Activated CD8-positive, alpha-beta memory T cell treated with anti-CD3 and anti-CD28 coated beads, Interleukin-2, amount 50 U/mL, for 48 hours (primary cell): ENCODE measurements around the gene FMN1.

ENCODE experiments used
- DNase-seq: peaks from one replicate; pipeline ENCODE4 v3.0.0-alpha.2; 2020

Gene FMN1

DNA sequence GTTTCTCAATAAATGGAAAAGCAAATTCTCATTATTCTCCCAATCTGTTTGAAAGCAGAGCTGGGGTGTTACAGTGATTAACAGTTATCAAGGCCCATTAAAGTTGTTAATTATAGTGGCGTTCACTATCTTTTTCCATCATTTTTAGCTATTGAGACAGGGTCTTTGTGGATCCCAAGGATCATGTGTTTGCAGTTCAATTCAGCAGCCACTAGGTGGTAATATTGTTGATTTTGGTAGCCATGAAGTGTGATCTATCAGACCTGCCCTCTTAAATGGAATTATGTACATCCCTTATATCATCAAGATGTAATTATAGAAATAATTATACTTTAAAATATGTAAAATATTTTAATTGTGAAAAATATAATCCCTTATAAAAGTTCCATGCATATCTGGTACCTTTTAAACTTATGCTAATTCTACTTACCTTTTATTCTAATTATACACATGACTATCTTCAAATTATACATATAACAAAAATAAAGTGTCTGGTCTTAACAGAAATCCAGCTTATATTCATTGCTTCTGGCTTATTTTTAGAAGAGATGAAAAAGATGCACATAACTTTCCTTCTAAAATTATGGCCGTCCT, 350.3 kb downstream of the FMN1 start:
- no peak for DNase-seq

DNA sequence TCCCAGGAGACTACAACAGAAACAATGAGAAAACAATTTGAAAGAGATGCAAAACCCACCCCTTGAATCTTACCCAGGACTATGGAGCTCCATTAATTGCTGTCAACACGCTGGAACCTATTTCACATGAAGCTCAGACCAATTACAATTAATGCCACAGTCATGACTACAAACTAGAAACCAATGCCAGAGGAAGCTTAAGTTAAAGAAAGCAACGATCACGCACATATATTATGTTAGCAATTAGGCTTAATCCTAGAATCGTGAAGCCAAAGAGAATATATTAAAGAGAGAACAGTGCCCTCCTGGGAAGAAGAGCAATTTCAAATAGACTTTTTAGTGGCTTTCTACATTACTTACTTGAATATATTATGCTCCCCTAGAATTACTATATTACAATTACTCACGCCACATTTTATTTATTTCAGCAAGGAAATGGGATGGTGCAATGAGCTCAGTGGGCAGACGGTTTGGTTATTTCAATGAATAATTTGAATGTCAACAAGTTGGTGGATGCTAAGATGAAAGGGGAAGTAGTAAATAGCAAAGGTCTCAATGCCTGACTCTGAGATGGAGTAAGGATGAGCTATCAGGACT, 351.2 kb downstream of the FMN1 start:
- no peak for DNase-seq

DNA sequence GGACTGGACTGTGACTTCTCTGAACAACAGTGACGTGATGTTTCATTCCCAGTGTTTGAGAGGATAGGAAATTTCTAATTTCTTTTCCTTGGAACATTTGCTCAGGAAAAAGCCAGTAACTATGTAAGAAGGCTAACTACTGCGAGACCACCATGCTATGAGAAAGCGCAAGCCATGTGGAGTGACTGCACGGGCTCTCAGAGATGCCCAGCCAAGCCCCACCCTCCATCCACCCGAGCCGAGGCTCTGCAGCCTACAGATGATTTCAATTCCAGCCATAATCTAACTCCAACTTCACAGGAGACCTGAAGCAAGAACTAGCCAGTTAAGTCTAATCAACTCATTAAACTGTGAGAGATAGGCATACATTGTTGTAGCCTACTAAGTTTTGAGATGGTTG, 352.4 kb downstream of the FMN1 start:
- DNase-seq: no peak

DNA sequence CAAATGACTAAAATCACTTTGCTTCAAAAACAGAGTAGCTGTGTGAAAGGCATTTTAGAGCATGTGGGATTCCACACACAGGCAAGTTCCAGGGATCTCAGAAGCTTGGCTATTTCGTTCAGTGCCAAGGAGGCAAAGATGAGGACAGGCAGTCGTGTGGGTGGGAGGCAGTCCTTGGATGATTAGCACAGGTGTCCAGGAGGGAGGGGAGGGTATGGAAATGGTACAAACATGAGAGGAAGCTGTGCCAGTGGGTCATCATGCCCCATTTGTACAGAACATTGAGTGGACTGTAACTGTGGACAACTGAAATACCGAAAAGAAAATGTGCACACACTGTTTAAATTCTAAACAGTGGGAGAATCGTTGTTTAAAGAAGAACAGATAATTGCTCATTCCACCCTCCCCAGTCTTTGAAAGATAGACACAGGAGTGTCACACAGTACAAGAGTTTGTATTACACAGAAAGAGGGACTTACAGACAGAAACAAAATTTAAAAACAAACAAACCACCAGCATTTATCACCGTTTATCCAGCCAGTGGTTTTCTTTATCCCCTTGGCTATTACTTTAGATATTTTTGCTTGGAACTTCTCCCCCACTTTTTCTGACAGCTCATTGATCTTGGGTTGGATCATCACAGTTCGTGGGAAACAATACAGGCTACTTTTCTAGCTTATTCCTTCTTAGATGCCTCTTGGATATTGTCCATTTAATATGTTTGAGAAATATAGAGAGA, 353.8 kb downstream of the FMN1 start:
- no peak for DNase-seq

DNA sequence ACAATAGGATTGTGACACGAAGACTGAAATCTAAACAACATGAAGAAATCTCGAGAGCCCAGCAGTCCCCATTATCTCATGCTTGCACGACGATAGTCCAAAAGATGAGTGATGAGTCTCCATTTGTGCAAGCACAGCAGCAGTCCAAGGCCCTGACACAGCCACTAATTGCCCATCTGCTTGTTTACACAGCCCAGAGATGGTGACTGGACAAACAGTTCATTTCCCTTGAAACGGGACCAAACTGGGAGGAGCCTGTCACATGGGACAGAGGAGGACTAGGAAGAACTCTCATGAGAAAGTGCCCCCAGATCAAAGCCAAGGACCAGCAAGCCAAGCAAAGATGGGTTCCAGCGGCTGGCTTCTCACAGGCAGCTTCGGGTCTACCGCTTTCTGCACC, 355.7 kb downstream of the FMN1 start:
- no peak for DNase-seq

DNA sequence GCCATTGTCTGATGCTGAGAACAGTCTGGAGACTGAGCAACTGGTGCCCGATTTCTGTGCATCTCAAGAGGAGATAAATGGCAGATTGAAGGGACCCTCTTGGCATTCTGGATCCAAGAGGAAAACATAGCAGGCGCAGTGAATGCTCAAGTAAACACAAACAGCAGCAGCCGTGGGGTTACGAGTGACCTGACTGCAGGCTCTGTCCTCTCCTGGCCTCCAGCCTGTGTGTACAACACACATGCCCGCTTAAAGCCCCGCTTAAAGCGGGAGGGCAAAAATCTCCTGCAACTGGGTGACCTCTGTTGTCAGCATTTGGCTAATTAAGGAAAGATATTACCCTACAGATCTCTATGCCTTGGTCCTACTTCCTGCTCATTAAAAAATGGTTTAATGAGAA, 356.2 kb downstream of the FMN1 start:
- no peak for DNase-seq

DNA sequence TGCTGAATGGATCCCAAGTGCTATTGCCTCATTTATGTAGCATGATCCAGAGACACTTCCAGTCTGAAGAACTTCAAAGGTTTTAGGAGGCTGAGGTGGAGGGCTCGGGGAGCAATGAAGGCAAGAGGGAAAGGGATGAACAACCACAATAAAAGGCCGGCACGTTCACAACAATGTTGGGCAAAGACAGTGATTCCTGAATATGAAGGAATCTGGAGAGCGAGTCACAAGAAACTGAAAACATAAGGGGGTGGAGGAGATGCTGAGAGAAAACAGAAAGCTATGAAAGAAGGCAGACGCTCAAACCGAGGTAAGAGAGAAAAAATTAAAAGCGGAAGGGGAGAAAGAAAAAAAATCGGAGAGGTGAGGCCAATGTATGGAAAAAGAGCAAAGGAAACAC, 356.6 kb downstream of the FMN1 start:
- DNase-seq: no peak

DNA sequence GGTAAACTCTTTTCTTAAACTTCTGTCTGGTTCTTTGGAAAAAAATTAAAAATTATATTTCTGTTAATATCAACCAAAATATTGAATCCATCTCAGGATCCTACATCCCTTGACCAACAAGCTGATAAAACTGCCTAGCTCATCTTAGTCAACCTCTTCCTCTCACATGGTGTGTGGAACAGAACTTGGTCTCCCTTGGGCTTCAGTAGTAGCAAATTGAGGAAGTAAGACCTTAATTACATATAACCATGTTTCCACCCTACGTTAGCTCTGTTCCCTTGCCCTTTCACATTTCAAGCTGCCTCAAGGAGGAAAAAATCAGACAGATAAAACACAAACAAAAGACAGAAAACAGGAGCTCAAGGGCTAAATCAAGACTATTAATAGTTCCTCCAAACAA, 360.4 kb downstream of the FMN1 start:
- no peak for DNase-seq

DNA sequence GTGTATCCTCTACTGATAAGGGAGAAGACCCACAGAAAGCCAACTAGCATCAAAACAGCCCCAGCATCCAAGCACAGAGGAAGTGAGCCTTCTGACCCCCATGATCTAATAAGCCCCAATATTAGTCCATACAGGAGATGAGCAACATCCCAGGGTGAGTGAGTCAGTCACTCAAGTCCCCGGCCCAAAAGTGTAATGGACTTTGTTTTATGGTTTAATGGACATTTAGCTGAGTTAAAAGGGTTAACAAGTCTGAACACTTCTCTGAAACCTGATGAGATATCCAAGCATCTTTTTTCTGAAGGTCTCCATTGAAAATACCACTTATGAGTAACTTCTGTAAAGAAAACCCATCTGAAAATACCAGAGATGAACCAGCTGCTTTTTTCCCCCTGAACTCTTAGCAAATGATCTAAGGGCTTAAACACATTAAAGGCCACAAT, 361.1 kb downstream of the FMN1 start:
- no peak for DNase-seq

DNA sequence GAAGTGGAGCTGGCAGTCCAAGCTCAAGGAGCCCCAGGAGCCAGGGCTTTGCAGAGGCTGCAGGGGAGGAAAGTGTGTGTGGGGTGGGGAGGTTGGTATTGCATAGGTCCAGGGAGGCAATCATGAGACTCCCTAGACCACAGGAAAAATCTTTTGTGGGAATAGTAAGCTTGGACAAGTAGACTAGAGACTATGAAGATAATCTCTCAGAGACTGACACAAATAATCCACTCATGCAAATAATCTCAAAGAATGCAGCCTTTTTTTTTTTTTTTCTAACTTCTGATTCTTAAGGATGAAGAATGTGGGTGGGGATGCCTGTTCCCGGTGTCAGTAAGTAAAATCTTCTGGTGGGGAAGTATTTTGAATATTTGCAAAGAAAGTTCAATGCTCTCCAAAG, 363.0 kb downstream of the FMN1 start:
- no peak for DNase-seq

DNA sequence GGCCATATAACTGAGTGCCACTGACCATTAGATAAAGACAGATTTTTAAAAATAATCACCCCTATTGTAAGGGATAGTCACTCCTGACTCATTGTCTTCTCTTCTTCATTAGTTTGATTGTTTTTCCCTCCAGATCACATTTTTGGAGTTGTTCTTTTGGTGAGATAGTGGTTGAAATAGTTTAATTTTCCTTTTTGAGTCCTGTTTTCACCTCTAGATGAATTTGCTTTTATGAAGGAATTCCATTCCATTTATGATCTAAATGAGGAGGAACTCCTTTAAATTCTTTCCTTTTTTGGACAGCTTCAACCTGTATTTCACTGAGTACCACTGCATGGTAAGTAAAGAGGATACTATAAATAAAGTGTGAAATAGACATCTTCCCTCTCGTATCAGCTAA, 364.3 kb downstream of the FMN1 start:
- no peak for DNase-seq

DNA sequence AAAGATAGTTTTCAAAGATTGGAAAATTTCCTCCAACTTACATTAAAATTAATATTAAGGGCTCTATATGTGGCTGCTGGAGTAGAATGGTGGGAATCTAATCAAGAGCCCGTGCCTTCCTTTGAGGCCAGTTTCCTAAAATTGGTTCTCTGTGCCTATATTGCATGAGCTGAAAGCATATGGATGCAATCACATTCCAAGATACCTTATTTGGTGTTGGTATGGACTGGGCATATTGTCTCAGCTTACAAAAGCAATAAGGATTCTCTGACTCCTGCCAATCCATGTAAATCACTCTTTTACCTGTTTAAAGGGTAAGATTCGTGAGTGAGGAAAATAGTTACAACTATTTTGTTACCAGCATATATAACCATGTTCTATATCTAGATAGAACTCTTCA, 365.1 kb downstream of the FMN1 start:
- no peak for DNase-seq

DNA sequence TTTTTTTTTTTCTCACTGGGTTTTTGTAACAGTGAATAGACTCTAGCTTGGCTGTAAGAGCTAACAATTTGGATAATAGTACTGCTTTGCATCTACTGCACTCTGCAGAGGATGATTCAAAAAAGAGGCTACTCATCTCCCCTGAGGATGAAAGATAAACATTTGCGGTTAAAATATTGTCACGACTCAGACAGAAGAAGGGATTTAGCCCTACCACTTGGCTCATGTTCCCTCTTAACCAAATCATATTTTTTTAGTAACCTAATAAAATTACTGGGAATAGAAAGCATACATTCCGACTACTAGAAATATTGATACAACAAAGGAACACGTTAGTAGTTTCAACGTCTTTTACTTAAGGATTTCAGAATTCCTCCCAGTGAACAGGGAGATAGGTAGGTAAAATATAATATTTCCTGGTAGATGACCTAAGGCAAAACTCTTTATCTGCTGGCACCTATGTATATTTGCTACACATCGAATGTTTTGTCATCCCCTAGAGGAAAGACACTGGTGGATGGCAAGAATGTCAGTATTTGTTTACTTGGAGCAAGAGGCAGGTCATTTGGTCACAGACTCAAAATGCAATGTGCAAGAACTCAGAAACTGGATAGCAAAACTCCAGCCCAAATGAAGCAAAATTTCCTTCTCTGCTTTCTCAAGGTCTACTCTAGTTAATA, 365.9 kb downstream of the FMN1 start:
- no peak for DNase-seq

DNA sequence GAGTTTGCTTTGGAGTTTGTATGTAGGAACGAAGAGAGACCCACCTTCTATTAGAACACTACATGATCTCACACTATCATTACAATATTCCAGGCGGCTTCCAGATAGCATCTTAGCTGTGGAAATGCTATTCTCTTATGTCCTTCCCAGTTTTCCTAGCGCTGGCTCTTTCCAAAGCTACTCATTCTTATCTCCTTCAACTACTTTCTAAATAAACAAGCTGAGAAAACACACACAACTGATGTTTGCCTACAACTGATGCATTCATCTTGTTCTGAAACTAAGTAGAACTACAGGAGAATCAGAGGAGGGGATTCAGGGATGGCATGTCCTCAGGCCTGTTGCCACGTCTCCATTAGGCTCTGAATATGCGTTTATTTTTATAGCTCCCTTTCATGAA, 367.8 kb downstream of the FMN1 start:
- DNase-seq: no peak

DNA sequence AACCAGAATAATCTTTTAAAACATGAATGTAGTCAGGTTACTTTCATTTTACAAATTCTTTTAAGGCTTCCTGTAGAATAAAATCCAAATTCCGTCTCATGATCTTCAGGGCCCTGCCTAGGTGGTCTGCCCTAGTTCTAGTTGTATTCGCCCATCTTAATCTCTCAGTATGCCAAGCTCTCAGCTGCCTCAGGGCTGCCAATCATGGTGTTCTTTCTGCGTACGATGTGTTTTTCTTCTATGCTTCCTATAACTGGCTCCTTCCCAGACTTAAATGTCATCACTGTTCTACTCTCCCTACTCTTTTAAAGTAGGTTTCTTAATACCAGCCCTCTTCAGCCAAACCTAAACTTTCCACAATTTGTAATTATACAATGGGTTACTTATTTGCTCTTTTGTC, 369.3 kb downstream of the FMN1 start:
- DNase-seq: no peak

DNA sequence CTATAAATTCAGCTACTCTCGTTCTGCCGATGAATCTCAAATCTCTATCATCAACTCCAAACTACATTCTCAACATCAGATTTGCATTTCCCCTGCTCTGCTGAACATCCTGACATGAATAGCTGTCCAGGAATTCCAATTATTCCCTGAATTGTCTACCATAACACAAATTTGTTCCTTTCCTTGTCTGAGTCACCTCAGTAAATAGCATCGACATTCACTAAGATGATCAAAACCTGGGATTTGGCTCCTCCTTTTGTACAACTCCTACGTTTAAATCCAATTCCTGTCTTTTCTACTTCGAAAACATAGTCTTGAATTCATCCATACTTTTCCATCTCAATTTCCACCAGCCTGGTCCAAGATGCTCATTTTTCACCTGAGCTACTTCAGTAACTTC, 369.7 kb downstream of the FMN1 start:
- DNase-seq: no peak

DNA sequence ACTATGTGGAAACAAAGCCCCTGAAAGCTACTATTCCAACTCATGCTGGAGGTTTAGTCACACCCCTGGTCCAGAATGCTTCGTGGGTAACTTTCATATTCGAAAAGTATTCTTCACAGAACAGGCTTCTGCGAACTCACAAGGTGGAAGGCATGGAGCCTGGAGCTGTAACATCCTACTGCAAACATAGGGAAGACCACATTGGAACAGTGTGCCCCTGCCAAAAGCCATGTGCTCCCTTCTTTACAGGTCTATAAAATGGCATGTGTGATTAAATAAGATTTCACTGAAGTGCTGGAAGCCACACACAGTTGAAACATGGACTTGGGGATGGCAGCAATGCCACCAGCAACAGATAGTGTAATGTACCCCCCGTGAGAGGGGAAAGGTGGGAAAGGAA, 370.8 kb downstream of the FMN1 start:
- no peak for DNase-seq

DNA sequence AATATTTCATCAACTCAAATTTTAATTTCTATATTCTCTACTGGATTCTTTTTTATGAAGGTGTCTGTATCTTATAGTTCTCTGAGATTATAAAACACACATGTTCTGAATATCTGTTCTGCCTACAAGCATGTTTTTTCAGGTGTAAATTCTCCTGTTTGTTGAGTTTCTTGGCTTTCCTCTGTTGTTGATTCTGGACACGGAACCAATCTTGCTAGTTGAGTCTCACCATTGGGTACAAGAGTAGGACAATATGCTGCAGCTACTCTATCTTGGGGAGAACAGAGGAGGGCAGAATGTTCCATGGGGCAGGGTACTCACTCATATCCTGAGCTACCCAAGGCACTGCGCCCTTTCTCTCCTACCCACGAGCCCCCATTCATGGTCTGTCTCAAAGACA, 371.8 kb downstream of the FMN1 start:
- DNase-seq: no peak

DNA sequence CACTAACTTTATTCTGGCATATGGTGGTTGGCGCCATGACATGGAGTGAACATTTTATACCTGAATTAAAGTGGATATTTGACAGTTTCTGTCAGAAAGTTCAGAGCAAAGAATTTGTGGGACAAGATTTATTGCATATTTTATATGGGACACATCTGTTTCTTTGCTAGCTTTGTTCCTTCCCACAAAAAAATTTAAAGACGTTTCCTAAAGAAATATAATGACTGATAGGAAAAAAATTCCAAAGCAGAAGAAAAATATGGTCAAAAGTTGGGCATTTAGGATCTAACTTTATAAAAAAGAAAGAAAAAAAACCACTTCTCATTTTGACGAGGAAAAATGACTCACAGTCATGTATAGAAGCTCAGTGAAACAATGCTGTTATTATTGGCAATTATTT, 375.1 kb downstream of the FMN1 start:
- DNase-seq: no peak

DNA sequence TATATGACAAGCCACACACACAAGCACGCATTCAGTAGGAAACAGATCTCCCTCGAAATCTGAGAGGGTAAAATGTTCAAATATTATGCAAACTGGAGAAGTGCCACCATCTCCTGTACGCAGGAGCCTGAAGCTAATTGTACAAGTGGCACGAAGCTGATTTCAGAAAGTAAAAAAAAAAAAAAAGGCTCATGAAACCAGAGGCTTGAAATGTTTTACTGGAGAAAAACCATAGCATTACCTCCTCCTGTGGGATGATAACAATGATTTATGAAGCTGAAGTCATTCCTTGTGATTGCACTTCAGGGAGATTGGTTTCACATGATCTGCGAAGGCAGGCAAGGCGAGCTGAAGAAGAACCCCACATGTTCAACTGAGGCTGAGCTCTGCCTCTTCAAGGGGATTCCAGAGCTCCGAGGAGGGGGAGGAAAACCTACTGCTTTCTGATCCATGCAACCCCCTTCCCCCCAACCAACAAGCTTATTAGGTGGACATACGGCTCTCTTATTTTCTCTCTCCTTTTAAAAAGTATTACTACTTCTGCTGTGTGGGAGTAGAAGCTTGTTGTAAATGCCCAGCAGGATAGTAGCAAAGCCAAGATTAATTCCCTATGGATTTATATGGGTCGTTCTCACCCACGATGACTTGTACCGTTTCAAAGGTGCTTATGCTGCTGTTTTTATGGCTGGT, 375.6 kb downstream of the FMN1 start:
- DNase-seq: no peak

DNA sequence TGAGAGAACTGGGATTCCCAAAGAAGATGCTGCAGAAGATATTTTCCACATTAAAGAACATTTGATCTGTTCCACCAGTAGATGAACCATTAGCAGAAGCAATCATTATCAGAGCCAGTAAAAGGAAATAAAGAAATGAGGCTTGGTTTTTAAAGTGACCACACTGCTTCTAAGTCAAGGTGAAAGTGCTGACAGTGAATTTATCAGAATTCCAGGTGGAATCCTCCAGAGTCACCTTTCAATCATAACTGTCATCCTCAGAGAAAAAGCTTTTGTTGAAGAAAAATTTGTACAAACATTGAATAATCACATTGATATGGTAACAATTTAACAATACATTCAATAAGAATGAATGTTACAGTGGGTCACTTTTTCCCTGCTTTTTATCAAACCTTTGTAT, 376.9 kb downstream of the FMN1 start:
- DNase-seq: no peak

DNA sequence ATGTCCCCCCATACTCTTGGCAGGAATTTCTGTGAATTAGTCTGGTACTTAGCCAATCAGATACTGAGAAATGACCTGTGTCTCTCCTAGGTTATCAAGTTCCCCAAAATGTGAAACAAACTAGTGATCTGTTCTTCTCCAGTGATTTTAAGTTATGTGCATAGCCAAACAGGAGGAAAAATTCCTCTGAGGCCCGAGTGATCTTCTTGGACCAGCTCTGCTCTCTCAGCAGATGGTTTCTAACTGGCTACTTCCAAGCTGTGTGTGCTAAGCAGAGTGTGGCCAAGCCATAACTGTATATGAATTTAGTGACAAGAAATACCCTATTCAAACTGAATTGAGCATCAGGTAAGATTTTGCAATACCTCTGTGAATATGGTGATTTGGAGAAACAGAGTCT, 387.2 kb downstream of the FMN1 start:
- DNase-seq: no peak

DNA sequence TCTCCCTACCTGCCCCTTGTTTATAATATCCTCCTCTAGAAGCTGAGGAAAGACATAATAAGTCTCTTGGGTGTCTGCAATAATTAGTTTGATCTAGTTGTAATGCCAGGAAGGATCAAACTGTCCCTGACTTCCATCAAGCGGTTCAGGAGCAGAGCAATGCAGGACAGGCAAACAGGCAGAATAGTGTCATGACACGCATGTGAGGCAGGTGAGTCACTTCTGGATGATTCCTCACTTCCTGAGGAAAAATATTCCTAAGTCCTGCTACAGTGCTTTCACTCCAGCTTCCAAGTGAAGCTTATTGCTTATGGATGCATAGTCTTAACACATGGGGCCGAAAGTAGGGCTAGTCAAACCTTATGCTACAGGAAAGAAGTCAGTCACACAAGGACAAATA, 390.9 kb downstream of the FMN1 start:
- no peak for DNase-seq
